ENCODE measurements around the gene ATP13A4. TPM values are rescaled to one million over a fixed set of nuclear protein-coding genes. Genes with fewer than 3 reads are reported as not detected.
A peak's percentile ranks its signal among the peaks of the same experiment; 100 is the strongest.

Gene ATP13A4
- total RNA-seq, 4 donors from 2014 or later, result 0.21 to 6.3 (median 1.6) TPM

GRCh38 chr3:193572426-193572908 is 17.8 kb upstream of the ATP13A4 start:
- DNase-seq (ENCODE audit: low spot score in 2 of 2), result peak in 1 of 2 donors; percentile 51
- H3K27me3 ChIP-seq, result no peaks in the 10 kb centered on the region
- TF ChIP-seq CTCF (IDR thresholded peaks at IDR 0.05) (peak; percentile 66 to 82 (median 77)), EP300 (IDR thresholded peaks at IDR 0.05) (no peak), POLR2A (IDR thresholded peaks at IDR 0.05) (no peak)
- no peaks in the 10 kb centered on the region for H3K9me3 ChIP-seq
- H3K27ac ChIP-seq, result no peak overlapping the region
- no peaks in the 10 kb centered on the region for H3K36me3 ChIP-seq
- H3K4me3 ChIP-seq, result no peak overlapping the region
- 6 to 12% methylated on average over 10 of the region's 10 CpGs for WGBS, 2 donors
- H3K4me1 ChIP-seq, result no peaks in the 10 kb centered on the region

- H3K4me1 ChIP-seq, result no peaks in the 10 kb centered on the region
- H3K27me3 ChIP-seq, result no peaks in the 10 kb centered on the region
- WGBS, 2 donors, result 83 to 88% methylated on average over 2 of the region's 2 CpGs
- H3K36me3 ChIP-seq, result no peaks in the 10 kb centered on the region
- H3K9me3 ChIP-seq, result no peaks in the 10 kb centered on the region
- H3K27ac ChIP-seq, result no peak overlapping the region
- TF ChIP-seq CTCF (IDR thresholded peaks at IDR 0.05) (no peak), EP300 (IDR thresholded peaks at IDR 0.05) (no peak), POLR2A (IDR thresholded peaks at IDR 0.05) (no peak)
- no peak overlapping the region for H3K4me3 ChIP-seq
- DNase-seq (ENCODE audit: low spot score in 2 of 2), result no peak
Measured at GRCh38 chr3:193569119-193569518, 14.4 kb upstream of the ATP13A4 start.

- H3K9me3 ChIP-seq, result no peaks in the 10 kb centered on the region
- 78 to 87% methylated on average over 1 of the region's 1 CpG for WGBS, 2 donors
- DNase-seq (ENCODE audit: low spot score in 2 of 2), result no peak
- H3K27ac ChIP-seq, result no peak overlapping the region
- H3K4me3 ChIP-seq, result no peak overlapping the region
- TF ChIP-seq EP300 (IDR thresholded peaks at IDR 0.05) (no peak), CTCF (IDR thresholded peaks at IDR 0.05) (no peak), POLR2A (IDR thresholded peaks at IDR 0.05) (no peak)
- H3K27me3 ChIP-seq, result no peaks in the 10 kb centered on the region
- no peaks in the 10 kb centered on the region for H3K36me3 ChIP-seq
- H3K4me1 ChIP-seq, result no peaks in the 10 kb centered on the region
Measured at GRCh38 chr3:193564012-193564411, 9.3 kb upstream of the ATP13A4 start.

GRCh38 chr3:193563426-193563825 is 8.7 kb upstream of the ATP13A4 start:
- DNase-seq (ENCODE audit: low spot score in 2 of 2), result no peak
- no peak overlapping the region for H3K27ac ChIP-seq
- no peaks in the 10 kb centered on the region for H3K36me3 ChIP-seq
- H3K27me3 ChIP-seq, result no peaks in the 10 kb centered on the region
- H3K4me1 ChIP-seq, result no peaks in the 10 kb centered on the region
- no peak overlapping the region for H3K4me3 ChIP-seq
- 90 to 92% methylated on average over 3 of the region's 3 CpGs for WGBS, 2 donors
- H3K9me3 ChIP-seq, result no peaks in the 10 kb centered on the region
- no peak for TF ChIP-seq EP300 (IDR thresholded peaks at IDR 0.05)
- TF ChIP-seq CTCF (IDR thresholded peaks at IDR 0.05), result no peak

- 68 to 80% methylated on average over 4 of the region's 4 CpGs for WGBS, 2 donors
- no peak for DNase-seq (ENCODE audit: low spot score in 2 of 2)
- Histone ChIP-seq H3K27ac (no peak overlapping the region), H3K4me1 (no peaks in the 10 kb centered on the region), H3K4me3 (no peak overlapping the region), H3K36me3 (no peaks in the 10 kb centered on the region), H3K27me3 (no peaks in the 10 kb centered on the region), H3K9me3 (no peaks in the 10 kb centered on the region)
- TF ChIP-seq EP300 (IDR thresholded peaks at IDR 0.05) (no peak), POLR2A (IDR thresholded peaks at IDR 0.05) (no peak), CTCF (IDR thresholded peaks at IDR 0.05) (no peak)
Measured at GRCh38 chr3:193560870-193561269, 6.2 kb upstream of the ATP13A4 start.
